Panc1 (cell line): ENCODE results near the gene TNIK.

Source experiments
- CTCF ChIP-seq: fragments of 450-650 bp; IDR thresholded peaks from 2 replicates; pipeline ENCODE4 v1.5.1; 2017; ENCODE audit warnings: mild to moderate bottlenecking
- POLR2AphosphoS5 ChIP-seq: IDR thresholded peaks from 2 replicates; pipeline ENCODE4 v1.6.1; 2012; ENCODE audit warnings: mild to moderate bottlenecking, low read depth, low read length, moderate library complexity
- REST ChIP-seq, 2 experiments: IDR thresholded peaks; 2 replicates each; pipeline ENCODE4 v1.6.1; 2011 to 2012; ENCODE audit warnings: low read depth in 2 of 2, control low read depth in 1 of 2, low read length in 1 of 2, mild to moderate bottlenecking in 1 of 2, moderate library complexity in 1 of 2; ENCODE audit not compliant: insufficient read depth in 1 of 2
- SIN3A ChIP-seq: IDR thresholded peaks from 2 replicates; pipeline ENCODE4 v1.6.1; 2012; ENCODE audit warnings: low read depth, mild to moderate bottlenecking, low read length, moderate library complexity, borderline replicate concordance; ENCODE audit not compliant: insufficient read depth
- TCF7L2 ChIP-seq: IDR thresholded peaks from 2 replicates; pipeline ENCODE4 v1.6.1; 2011; ENCODE audit warnings: mild to moderate bottlenecking, low read depth, low read length, inconsistent platforms

DNA sequence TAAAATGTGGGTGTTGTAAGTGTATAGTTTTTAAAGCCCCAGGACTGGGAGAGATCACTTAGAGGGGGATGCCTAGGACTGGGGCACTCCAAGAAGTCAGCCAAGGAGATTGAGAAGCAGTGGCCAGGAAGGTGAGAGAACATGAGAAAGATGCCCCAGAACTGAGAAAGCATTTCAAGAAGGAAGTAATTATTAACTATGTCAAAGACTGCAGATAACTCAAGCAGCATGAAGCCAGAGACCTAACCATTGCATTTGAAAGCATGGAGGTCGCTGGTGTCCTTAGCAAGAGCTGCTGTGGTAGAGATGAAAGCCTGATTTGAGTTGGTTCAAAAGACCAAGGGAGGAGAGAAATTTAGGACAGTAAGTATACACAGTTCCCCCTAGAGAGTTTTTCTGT lies 403.1 kb downstream of the TNIK start:
- no peak for TF ChIP-seq CTCF
- no peak for TF ChIP-seq POLR2AphosphoS5
- no peak for TF ChIP-seq SIN3A
- TF ChIP-seq TCF7L2, result no peak
- no peak for TF ChIP-seq REST (IDR thresholded peaks at IDR 0.05; ENCODE audit: insufficient read depth in 1 of 2, low read depth in 2 of 2, low read length in 1 of 2)
